Measurements from ENCODE around the gene LIN37. TPM values are rescaled to one million over a fixed set of nuclear protein-coding genes. Genes with fewer than 3 reads are reported as not detected.
A peak's percentile ranks its signal among the peaks of the same experiment; 100 is the strongest.

LIN37 gene
- total RNA-seq, 1 donor from 2014 or later, result 14.3 TPM

DNA sequence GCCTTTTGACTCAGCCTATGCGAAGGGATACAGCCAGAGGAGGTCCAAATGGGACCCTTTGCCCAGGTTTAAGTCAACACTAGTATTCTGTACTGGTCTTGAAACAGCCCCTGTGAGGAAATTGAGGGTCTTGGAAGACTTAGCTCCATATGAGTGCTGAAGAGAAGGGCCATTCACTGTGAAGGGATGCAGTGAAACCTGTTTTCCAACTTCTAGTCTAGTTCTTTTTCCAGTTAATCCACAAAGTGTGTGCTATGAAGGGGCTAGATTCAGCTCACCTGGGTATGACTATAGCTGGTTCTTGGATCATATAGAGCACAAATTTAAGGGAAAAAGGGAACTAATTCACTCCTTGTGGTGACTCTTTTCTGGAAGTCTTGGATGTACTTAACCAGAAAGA is 40.0 kb upstream of the LIN37 start:
- H3K27ac Mint-ChIP-seq, result no peak overlapping the region
- no peaks in the 10 kb centered on the region for H3K9me3 Mint-ChIP-seq
- ChIA-PET CTCF (interaction anchor here (0.8 kb wide), 1 partner anchor 14 kb away, joined by 6 read pairs; no protein-coding TSS in a partner anchor), POLR2A (no interaction called here)
- TF ChIP-seq, protein P1, sequence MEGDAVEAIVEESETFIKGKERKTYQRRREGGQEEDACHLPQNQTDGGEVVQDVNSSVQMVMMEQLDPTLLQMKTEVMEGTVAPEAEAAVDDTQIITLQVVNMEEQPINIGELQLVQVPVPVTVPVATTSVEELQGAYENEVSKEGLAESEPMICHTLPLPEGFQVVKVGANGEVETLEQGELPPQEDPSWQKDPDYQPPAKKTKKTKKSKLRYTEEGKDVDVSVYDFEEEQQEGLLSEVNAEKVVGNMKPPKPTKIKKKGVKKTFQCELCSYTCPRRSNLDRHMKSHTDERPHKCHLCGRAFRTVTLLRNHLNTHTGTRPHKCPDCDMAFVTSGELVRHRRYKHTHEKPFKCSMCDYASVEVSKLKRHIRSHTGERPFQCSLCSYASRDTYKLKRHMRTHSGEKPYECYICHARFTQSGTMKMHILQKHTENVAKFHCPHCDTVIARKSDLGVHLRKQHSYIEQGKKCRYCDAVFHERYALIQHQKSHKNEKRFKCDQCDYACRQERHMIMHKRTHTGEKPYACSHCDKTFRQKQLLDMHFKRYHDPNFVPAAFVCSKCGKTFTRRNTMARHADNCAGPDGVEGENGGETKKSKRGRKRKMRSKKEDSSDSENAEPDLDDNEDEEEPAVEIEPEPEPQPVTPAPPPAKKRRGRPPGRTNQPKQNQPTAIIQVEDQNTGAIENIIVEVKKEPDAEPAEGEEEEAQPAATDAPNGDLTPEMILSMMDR (IDR thresholded peaks at IDR 0.05), result no peak
- H3K36me3 Mint-ChIP-seq (ENCODE audit: low read depth), result no peaks in the 10 kb centered on the region
- intact Hi-C loops (cut with micrococcal nuclease), result no loop called here
- peaks cover 33% of the 10 kb centered on the region for H3K4me1 Mint-ChIP-seq
- ATAC-seq (ENCODE audit: low read depth) (no peak), DNase-seq (no peak)
- no peaks in the 10 kb centered on the region for H3K27me3 Mint-ChIP-seq
- no peak overlapping the region for H3K4me3 Mint-ChIP-seq

DNA sequence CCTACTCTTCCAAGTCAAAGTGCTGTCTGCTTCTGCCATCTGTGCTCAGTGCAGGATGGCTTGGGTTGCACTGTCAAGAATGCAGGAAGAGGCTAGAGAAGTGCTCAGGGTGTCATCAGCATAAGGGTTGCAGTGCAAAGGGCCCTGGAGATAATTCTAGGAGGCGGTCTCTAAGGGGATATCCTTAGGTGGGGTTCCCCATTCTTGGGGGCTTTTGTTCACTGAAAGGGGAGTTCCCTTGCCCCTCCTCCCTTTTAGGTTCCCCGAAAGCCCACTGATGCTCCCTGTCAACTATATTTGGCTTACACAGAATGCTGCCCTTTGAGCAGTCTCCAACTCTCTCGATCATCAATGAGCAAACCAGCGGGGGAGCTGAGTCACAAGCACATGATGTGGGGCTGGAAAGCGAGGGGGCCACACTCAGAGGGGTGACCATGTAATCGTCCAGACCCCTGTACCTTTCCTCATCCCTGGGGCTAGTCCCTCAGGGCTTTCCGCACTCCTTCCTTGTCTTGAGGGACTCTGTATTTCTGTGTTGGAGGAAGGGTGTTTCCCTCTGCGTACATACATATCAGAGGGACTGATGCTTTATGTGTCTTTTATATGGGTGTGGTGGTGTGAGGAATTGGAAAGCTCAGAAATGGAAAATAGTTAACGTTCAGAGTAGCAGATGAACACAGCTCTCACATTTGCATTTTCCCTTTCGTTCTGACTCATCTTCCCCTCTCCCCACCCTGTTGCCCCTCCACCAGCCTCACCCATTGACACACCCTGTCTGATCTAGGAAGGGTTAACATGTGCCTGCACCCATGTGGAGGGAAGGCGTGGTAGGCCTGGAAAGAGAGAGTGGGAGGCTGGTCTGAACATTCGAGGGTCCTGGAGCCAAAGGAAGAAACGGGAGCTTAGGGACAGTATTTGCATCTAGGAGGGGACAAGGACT is 37.3 kb upstream of the LIN37 start:
- DNase-seq (peak; percentile 53), ATAC-seq (ENCODE audit: low read depth) (peak; percentile 56)
- TF ChIP-seq, protein P1 (IDR thresholded peaks at IDR 0.05), result no peak
- ChIA-PET POLR2A (interaction anchor here (0.6 to 7.2 kb wide), 13 partner anchors 10 to 673 kb away, joined by 3 to 238 read pairs (median 5); partner anchors contain the start of genes COX6B1, HAUS5, IGFLR1 and LIN37), CTCF (interaction anchor here (5.7 kb wide), 1 partner anchor 15 kb away, joined by 57 read pairs; no protein-coding TSS in a partner anchor)
- intact Hi-C loops (cut with micrococcal nuclease), result loop anchor here (1.0 to 10.0 kb wide), 4 partner anchors 9 to 386 kb away; partner anchors contain the start of genes CD22 and FFAR1
- Mint-ChIP-seq H3K4me1 (peaks cover 59% of the 10 kb centered on the region), H3K4me3 (peak overlapping the region; percentile 62), H3K27ac (peak overlapping the region; percentile 96), H3K27me3 (no peaks in the 10 kb centered on the region), H3K36me3 (ENCODE audit: low read depth) (no peaks in the 10 kb centered on the region), H3K9me3 (no peaks in the 10 kb centered on the region)

DNA sequence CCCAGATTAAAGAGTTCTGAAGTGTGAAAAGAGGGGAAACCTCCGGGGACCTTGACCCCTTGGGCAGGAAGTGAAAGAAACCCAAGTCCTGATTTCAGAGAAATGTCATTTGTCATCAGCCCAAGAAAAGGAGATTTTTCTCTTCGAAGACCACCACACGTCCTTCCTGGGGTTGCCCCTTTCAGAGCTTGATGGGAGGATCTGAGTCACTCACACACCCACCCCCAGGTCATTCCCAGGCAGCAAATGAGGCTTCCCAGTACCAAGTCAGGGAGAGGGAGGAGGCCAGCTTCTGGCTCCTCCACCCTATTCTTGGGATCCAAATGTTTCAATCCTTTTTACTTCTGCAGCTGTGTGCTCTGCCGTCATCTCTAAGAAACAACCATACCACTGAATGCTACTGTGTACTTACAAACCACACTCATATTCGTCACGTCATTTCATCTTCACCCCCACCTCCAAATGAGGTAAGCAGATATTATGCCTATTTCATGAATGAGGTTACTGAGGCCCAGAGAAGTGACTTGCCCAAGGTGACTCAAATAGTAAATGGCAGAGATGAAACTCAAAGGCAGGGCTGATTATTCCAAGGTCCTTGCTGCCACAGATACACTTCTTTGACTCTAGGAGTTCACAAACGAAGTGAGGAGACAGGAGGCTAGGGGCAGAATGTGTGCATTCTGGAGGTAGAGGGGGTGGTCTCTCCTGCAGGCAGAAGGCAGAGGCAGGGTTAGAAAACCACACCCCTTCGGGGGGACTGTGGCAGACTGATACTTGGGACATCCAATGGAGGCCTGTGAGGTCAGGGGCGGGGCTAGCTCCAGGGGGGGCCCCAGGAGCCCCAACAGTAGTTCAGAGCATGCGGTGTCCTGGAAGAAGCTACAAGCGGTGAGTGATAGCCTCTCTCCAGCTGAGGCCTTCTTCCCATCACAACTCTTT is 35.5 kb upstream of the LIN37 start:
- peak overlapping the region; percentile 96 for H3K27ac Mint-ChIP-seq
- H3K4me1 Mint-ChIP-seq, result peaks cover 67% of the 10 kb centered on the region
- POLR2A ChIA-PET, result interaction anchor here (0.5 to 7.2 kb wide), 11 partner anchors 14 to 393 kb away, joined by 4 to 238 read pairs (median 6); partner anchors contain the start of genes COX6B1, IGFLR1, LIN37 and NFKBID
- H3K27me3 Mint-ChIP-seq, result no peaks in the 10 kb centered on the region
- no peaks in the 10 kb centered on the region for H3K9me3 Mint-ChIP-seq
- TF ChIP-seq, protein P1 (IDR thresholded peaks at IDR 0.05), result no peak
- DNase-seq (peak; percentile 42), ATAC-seq (ENCODE audit: low read depth) (peak; percentile 1)
- CTCF ChIA-PET, result interaction anchor here (5.7 kb wide), 1 partner anchor 17 kb away, joined by 57 read pairs; no protein-coding TSS in a partner anchor
- H3K36me3 Mint-ChIP-seq (ENCODE audit: low read depth), result peaks cover 7% of the 10 kb centered on the region
- intact Hi-C loops (cut with micrococcal nuclease), result loop anchor here (5.0 to 10.0 kb wide), 2 partner anchors 366 to 388 kb away; partner anchors contain the start of genes CD22 and FFAR1
- H3K4me3 Mint-ChIP-seq, result peak overlapping the region; percentile 93

DNA sequence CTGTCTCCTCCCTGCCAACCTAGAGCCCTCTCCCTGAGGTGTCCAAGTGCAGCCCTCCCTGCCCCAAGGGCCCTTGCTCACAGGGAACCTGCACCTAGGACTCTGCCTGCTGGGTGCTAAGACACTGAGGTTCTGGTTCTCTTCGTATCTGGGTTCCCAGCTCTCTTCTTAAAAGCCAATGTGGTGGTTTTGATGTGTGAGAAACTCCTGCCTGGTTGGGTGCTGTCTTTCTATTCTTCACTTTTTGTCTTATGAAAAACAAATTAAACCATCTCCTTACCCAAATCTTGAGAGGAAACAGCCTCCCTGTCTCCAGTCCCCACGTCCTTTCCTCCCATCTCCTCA is 34.9 kb upstream of the LIN37 start:
- POLR2A ChIA-PET, result interaction anchor here (0.6 to 7.2 kb wide), 7 partner anchors 14 to 103 kb away, joined by 5 to 238 read pairs (median 7); partner anchors contain the start of genes COX6B1, IGFLR1, LIN37 and PSENEN
- intact Hi-C loops (cut with micrococcal nuclease), result loop anchor here (5.0 to 10.0 kb wide), 2 partner anchors 366 to 389 kb away; partner anchors contain the start of genes CD22 and FFAR1
- H3K4me1 Mint-ChIP-seq, result peaks cover 68% of the 10 kb centered on the region
- peak overlapping the region; percentile 96 for H3K27ac Mint-ChIP-seq
- ATAC-seq (ENCODE audit: low read depth) (no peak), DNase-seq (no peak)
- H3K36me3 Mint-ChIP-seq (ENCODE audit: low read depth), result peaks cover 7% of the 10 kb centered on the region
- no peaks in the 10 kb centered on the region for H3K27me3 Mint-ChIP-seq
- no peaks in the 10 kb centered on the region for H3K9me3 Mint-ChIP-seq
- H3K4me3 Mint-ChIP-seq, result peak overlapping the region; percentile 93
- TF ChIP-seq, protein P1 (IDR thresholded peaks at IDR 0.05), result no peak
- CTCF ChIA-PET, result interaction anchor here (5.7 kb wide), 1 partner anchor 17 kb away, joined by 57 read pairs; no protein-coding TSS in a partner anchor
